Endothelial cell of umbilical vein (primary cell): ENCODE results near the gene NUP107. TPM values are rescaled to one million over a fixed set of nuclear protein-coding genes. Genes with fewer than 3 reads are reported as not detected.

Experiments
- BruUV-seq: library from RNA; stranded (reverse); fragments of 400-500 nt; replicated peaks from 2 replicates; lab custom pipeline; 2021; lab: Mats Ljungman, UMichigan
- CTCF ChIA-PET: fragments of 300-600, 350-600 bp; sonication (Branson Sonifier 250); formaldehyde crosslinking; loops from one replicate; lab custom pipeline; 2021; ENCODE audit warnings: antibody characterized with exemption, inconsistent platforms; lab: Charles Lee
- POLR2A ChIA-PET: fragments of 300-600, 350-600 bp; sonication (Branson Sonifier 250); formaldehyde crosslinking; loops from one replicate; lab custom pipeline; 2021; ENCODE audit warnings: antibody characterized with exemption, inconsistent platforms; lab: Charles Lee
- DNase-seq: peaks from one replicate; pipeline ENCODE4 v3.0.0-alpha.2; 2011; ENCODE audit warnings: low read depth, low spot score
- FAIRE-seq: peaks from 2 replicates; lab custom pipeline; 2011; peaks lifted over from hg19 to GRCh38; lab: Jason Lieb, UNC
- H2AFZ ChIP-seq: 2 replicates; pipeline ENCODE4 v1.6.0; 2012; ENCODE audit warnings: low read depth, low read length, control low read depth, inconsistent platforms
- H3K27ac ChIP-seq: 2 replicates; pipeline ENCODE4 v1.5.1; 2011; ENCODE audit warnings: low read depth, mild to moderate bottlenecking, control low read depth, low read length, moderate library complexity; ENCODE audit not compliant: insufficient read depth
- H3K27me3 ChIP-seq, 2 experiments: 2 replicates each; pipeline versions ENCODE4 v1.6.0 to v1.6.1; 2011; ENCODE audit warnings: low read length in 2 of 2, mixed read lengths in 1 of 2; ENCODE audit not compliant: control insufficient read depth in 2 of 2, insufficient read depth in 2 of 2
- H3K36me3 ChIP-seq, 2 experiments: 2 replicates in 1 of 2; 3 replicates in 1 of 2; pipeline ENCODE4 v1.5.1; 2011; ENCODE audit warnings: low read length in 2 of 2, mild to moderate bottlenecking in 1 of 2, moderate library complexity in 1 of 2; ENCODE audit not compliant: control insufficient read depth in 2 of 2, insufficient read depth in 2 of 2; ENCODE audit errors: extremely low read depth in 1 of 2
- H3K4me1 ChIP-seq: 3 replicates; pipeline ENCODE4 v1.5.1; 2011; ENCODE audit warnings: mild to moderate bottlenecking, low read length; ENCODE audit not compliant: control insufficient read depth, insufficient read depth; ENCODE audit errors: extremely low read depth
- H3K4me2 ChIP-seq: 2 replicates; pipeline ENCODE4 v1.6.1; 2011; ENCODE audit warnings: low read length, control low read depth, mixed read lengths; ENCODE audit not compliant: insufficient read depth
- H3K4me3 ChIP-seq, 3 experiments: fragments of 200-600 bp in 1 of 3; sonication (generic), shearing (Covaris generic) in 1 of 3; replicated peaks in 1 of 3; 2 replicates each; pipeline ENCODE4 v1.5.1; 2011 to 2016; ENCODE audit warnings: control low read depth in 3 of 3, low read length in 3 of 3, mild to moderate bottlenecking in 2 of 3, inconsistent platforms in 1 of 3, low read depth in 1 of 3, moderate library complexity in 1 of 3; ENCODE audit not compliant: insufficient read depth in 1 of 3
- H3K79me2 ChIP-seq: 2 replicates; pipeline ENCODE4 v1.6.0; 2012; ENCODE audit warnings: low read length, inconsistent platforms; ENCODE audit not compliant: control insufficient read depth, insufficient read depth
- H3K9ac ChIP-seq: replicated peaks from 2 replicates; pipeline ENCODE3; 2011; ENCODE audit warnings: low read length, control low read depth; ENCODE audit not compliant: insufficient read depth; ENCODE audit errors: extremely low read depth
- H3K9me1 ChIP-seq: replicated peaks from 3 replicates; pipeline ENCODE4 v1.6.0; 2011; ENCODE audit warnings: mild to moderate bottlenecking, low read length; ENCODE audit not compliant: control insufficient read depth, insufficient read depth; ENCODE audit errors: extremely low read depth
- H3K9me3 ChIP-seq: replicated peaks from 2 replicates; pipeline ENCODE4 v1.5.1; 2012; ENCODE audit warnings: low read length, inconsistent platforms; ENCODE audit not compliant: control insufficient read depth, insufficient read depth
- H4K20me1 ChIP-seq: replicated peaks from 2 replicates; pipeline ENCODE3; 2011; ENCODE audit warnings: mild to moderate bottlenecking, low read length; ENCODE audit not compliant: control insufficient read depth, insufficient read depth; ENCODE audit errors: extremely low read depth
- EZH2 ChIP-seq: IDR thresholded peaks from 2 replicates; pipeline ENCODE4 v1.6.1; 2012; ENCODE audit warnings: borderline replicate concordance, low read depth, mild to moderate bottlenecking, moderate library complexity, low read length, inconsistent platforms; ENCODE audit not compliant: severe bottlenecking
- FOS ChIP-seq: IDR thresholded peaks from 2 replicates; pipeline ENCODE4 v1.6.1; 2011; ENCODE audit warnings: mild to moderate bottlenecking, low read length, moderate library complexity, borderline replicate concordance; ENCODE audit not compliant: insufficient read depth
- GATA2 ChIP-seq: IDR thresholded peaks from 2 replicates; pipeline ENCODE4 v1.7.0; 2011; ENCODE audit warnings: low read depth, mild to moderate bottlenecking, moderate library complexity, mixed read lengths, low read length; ENCODE audit not compliant: insufficient read length, insufficient read depth
- JUN ChIP-seq: IDR thresholded peaks from 2 replicates; pipeline ENCODE4 v1.6.1; 2011; ENCODE audit warnings: borderline replicate concordance, low read depth; ENCODE audit not compliant: insufficient read length, insufficient read depth
- MYC ChIP-seq: IDR thresholded peaks from one replicate; pipeline ENCODE4 v1.6.1; 2011; ENCODE audit warnings: mild to moderate bottlenecking, low read depth, low read length
- POLR2A ChIP-seq: IDR thresholded peaks from 2 replicates; pipeline ENCODE4 v1.6.1; 2012; ENCODE audit warnings: low read depth, mild to moderate bottlenecking, control low read depth, low read length
- POLR2AphosphoS5 ChIP-seq: IDR thresholded peaks from 2 replicates; pipeline ENCODE4 v1.6.1; 2012; ENCODE audit warnings: low read depth, mild to moderate bottlenecking, control low read depth, low read length, moderate library complexity; ENCODE audit not compliant: insufficient read depth
- dilution Hi-C: fragments of 300-500 bp; cut with MboI; formaldehyde crosslinking; loops from one replicate; pipeline ENCODE4 v1.15.0; 2019; ENCODE audit warnings: low sequenced_read_pairs; ENCODE audit not compliant: extremely low pct_ligation_motif_present
- intact Hi-C: fragments of 100-400 bp; cut with micrococcal nuclease; formaldehyde crosslinking; loops from one replicate; pipeline ENCODE4 v1.10.0; 2022
- polyA plus RNA-seq, 4 experiments: library from polyadenylated mRNA; depleted of rRNA in 3 of 4; stranded (reverse) in 3 of 4; unstranded in 1 of 4; fragments of >200 nt; gene quantifications; 2 replicates each; pipeline versions ENCODE4 v1.2.1 to v1.2.3, GENCODE V29; 2011 to 2012; ENCODE audit warnings: missing spikeins in 1 of 4
- total RNA-seq: library from RNA; stranded (reverse); gene quantifications from 2 replicates; pipeline ENCODE4 v1.2.3, GENCODE V29; 2021
- TF ChIP-seq, protein P1 (sequence below): IDR thresholded peaks from 2 replicates; pipeline ENCODE4 v1.6.1; 2011; ENCODE audit not compliant: insufficient read depth, insufficient read length
- TF ChIP-seq, protein P2 (sequence below), 2 donors: IDR thresholded peaks; 1 replicate in 1 of 2; 2 replicates in 1 of 2; pipeline ENCODE4 v1.5.1; 2011; ENCODE audit warnings: low read length in 2 of 2, mild to moderate bottlenecking in 2 of 2, moderate library complexity in 2 of 2, control low read depth in 1 of 2, inconsistent platforms in 1 of 2, low read depth in 1 of 2; ENCODE audit not compliant: insufficient read depth in 1 of 2; ENCODE audit errors: extremely low read depth in 1 of 2

NUP107 gene
- total and polyA plus RNA-seq, 2 donors (not counting 3 experiments of a cell fraction or from before 2014, with no cell fraction given) = 24.0 to 78.7 TPM

DNA sequence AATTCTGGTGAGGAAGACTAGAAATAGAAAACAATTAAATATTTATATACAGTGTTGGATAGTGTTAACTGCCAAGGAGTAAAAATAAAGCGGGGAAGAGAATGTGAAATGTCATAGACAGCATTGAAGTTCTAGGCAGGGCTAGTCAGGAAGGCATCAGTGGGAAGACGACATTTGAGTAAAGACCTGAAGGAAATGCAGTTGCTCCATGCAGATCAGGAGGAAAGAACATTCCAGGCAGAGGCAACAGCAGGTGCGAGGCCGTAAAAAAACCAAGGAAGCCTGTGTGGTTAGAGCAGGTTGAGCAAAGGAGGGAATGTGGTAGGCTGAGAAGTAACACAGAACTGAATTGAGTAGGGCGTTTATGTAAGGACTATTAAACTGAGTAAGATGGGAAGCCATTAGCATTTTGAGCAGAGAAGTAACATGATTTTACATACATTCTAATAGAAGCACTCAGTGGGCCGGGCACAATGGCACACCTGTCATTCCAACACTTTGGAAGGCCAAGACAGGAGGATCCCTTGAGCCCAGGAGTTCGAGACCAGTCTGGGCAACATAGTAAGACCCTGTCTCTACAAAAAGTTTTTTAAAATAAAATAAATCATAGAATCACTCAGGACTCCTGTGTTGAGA lies 74.1 kb downstream of the NUP107 start:
- no peaks in the 10 kb centered on the region for H3K9me1 ChIP-seq
- no peak overlapping the region for H3K9ac ChIP-seq
- no peak overlapping the region for H2AFZ ChIP-seq
- no peaks in the 10 kb centered on the region for H3K27me3 ChIP-seq
- dilution Hi-C loops = no loop called here
- no peak for TF ChIP-seq GATA2
- TF ChIP-seq MYC = no peak
- no peaks in the 10 kb centered on the region for H3K79me2 ChIP-seq
- no peak overlapping the region for H3K4me2 ChIP-seq
- no peak for FAIRE-seq
- BruUV-seq = no TSS peak
- DNase-seq = no peak
- ChIA-PET CTCF (no interaction called here), POLR2A (no interaction called here)
- no peaks in the 10 kb centered on the region for H4K20me1 ChIP-seq
- H3K36me3 ChIP-seq = no peaks in the 10 kb centered on the region
- no peak overlapping the region for H3K4me3 ChIP-seq
- no peaks in the 10 kb centered on the region for H3K4me1 ChIP-seq
- intact Hi-C loops = no loop called here
- H3K9me3 ChIP-seq = no peaks in the 10 kb centered on the region
- no peak overlapping the region for H3K27ac ChIP-seq

DNA sequence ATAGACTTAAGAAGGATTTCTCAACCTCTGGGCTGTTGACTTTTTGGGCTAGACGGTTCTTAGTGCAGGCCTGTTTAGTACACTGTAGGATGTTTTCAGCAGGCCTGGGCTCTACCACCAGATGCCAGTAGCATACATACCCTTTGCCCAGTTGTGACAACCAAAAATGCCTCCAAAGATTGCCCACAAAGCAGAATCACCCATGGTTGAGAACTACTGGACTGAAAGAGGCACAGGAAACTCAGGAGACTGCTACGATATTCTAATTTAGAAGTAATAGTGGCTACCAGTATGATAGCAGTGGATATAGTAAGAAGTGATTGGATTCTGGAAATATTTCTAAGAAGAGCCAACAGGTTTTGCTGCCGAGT lies 74.6 kb downstream of the NUP107 start:
- H2AFZ ChIP-seq = no peak overlapping the region
- H3K9me3 ChIP-seq = no peaks in the 10 kb centered on the region
- no peaks in the 10 kb centered on the region for H4K20me1 ChIP-seq
- H3K9ac ChIP-seq = no peak overlapping the region
- intact Hi-C loops (no loop called here), dilution Hi-C loops (no loop called here)
- no peak overlapping the region for H3K4me3 ChIP-seq
- no TSS peak for BruUV-seq
- no peak overlapping the region for H3K27ac ChIP-seq
- DNase-seq (no peak), FAIRE-seq (no peak)
- no peaks in the 10 kb centered on the region for H3K4me1 ChIP-seq
- H3K27me3 ChIP-seq = no peaks in the 10 kb centered on the region
- no peak overlapping the region for H3K4me2 ChIP-seq
- no peaks in the 10 kb centered on the region for H3K36me3 ChIP-seq
- ChIA-PET CTCF (no interaction called here), POLR2A (no interaction called here)
- no peak for TF ChIP-seq GATA2
- TF ChIP-seq JUN = no peak
- TF ChIP-seq MYC = no peak
- TF ChIP-seq, protein P1, sequence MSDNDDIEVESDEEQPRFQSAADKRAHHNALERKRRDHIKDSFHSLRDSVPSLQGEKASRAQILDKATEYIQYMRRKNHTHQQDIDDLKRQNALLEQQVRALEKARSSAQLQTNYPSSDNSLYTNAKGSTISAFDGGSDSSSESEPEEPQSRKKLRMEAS = no peak
- TF ChIP-seq, protein P2, sequence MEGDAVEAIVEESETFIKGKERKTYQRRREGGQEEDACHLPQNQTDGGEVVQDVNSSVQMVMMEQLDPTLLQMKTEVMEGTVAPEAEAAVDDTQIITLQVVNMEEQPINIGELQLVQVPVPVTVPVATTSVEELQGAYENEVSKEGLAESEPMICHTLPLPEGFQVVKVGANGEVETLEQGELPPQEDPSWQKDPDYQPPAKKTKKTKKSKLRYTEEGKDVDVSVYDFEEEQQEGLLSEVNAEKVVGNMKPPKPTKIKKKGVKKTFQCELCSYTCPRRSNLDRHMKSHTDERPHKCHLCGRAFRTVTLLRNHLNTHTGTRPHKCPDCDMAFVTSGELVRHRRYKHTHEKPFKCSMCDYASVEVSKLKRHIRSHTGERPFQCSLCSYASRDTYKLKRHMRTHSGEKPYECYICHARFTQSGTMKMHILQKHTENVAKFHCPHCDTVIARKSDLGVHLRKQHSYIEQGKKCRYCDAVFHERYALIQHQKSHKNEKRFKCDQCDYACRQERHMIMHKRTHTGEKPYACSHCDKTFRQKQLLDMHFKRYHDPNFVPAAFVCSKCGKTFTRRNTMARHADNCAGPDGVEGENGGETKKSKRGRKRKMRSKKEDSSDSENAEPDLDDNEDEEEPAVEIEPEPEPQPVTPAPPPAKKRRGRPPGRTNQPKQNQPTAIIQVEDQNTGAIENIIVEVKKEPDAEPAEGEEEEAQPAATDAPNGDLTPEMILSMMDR (IDR thresholded peaks at IDR 0.05; ENCODE audit: extremely low read depth in 1 of 2, insufficient read depth in 1 of 2, low read depth in 1 of 2, low read length in 2 of 2) = no peak
- TF ChIP-seq FOS = no peak
- TF ChIP-seq EZH2 = no peak
- no peak for TF ChIP-seq POLR2AphosphoS5
- TF ChIP-seq POLR2A = no peak
- no peaks in the 10 kb centered on the region for H3K79me2 ChIP-seq
- H3K9me1 ChIP-seq = no peaks in the 10 kb centered on the region
